Measurements from ENCODE around the gene EXOG. TPM values are rescaled to one million over a fixed set of nuclear protein-coding genes. Genes with fewer than 3 reads are reported as not detected.

The EXOG gene
- total RNA-seq, 1 experiment from 2014 or later: 13.7 TPM

- H3K27ac Mint-ChIP-seq: no peak overlapping the region
- no peaks in the 10 kb centered on the region for H3K27me3 Mint-ChIP-seq (ENCODE audit: low read depth)
- peaks cover 14% of the 10 kb centered on the region for H3K4me1 Mint-ChIP-seq
- CTCF ChIA-PET: interaction anchor here (1.8 kb wide), 2 partner anchors 11 to 28 kb away, joined by 5 to 7 read pairs; no protein-coding TSS in a partner anchor
- POLR2A ChIA-PET: no interaction called here
- H3K4me3 Mint-ChIP-seq: no peak overlapping the region
- ATAC-seq (no peak), DNase-seq (ENCODE audit: low spot score) (no peak)
- peaks cover 24% of the 10 kb centered on the region for H3K36me3 Mint-ChIP-seq
- H3K9me3 Mint-ChIP-seq: peaks cover 21% of the 10 kb centered on the region
- no peak for TF ChIP-seq SP1 (CRISPR knock-in tag; conservative IDR thresholded peaks at IDR 0.05)
- no peak for TF ChIP-seq IRF1 (CRISPR knock-in tag; IDR thresholded peaks at IDR 0.05)
- no peak for TF ChIP-seq ZNF219 (CRISPR knock-in tag; IDR thresholded peaks at IDR 0.05; ENCODE audit: borderline replicate concordance)
- no peak for TF ChIP-seq NFYB (CRISPR knock-in tag; conservative IDR thresholded peaks at IDR 0.05; ENCODE audit: low read depth)
- TF ChIP-seq SMAD4 (CRISPR knock-in tag; IDR thresholded peaks at IDR 0.05): no peak
- TF ChIP-seq ZNF138 (CRISPR knock-in tag; conservative IDR thresholded peaks at IDR 0.05): no peak
- TF ChIP-seq HMGXB4 (CRISPR knock-in tag; IDR thresholded peaks at IDR 0.05): no peak
- no peak for TF ChIP-seq TEAD1 (CRISPR knock-in tag; IDR thresholded peaks at IDR 0.05)
Observed at GRCh38 chr3:38549486-38549885, 53.3 kb downstream of the EXOG start.

DNA sequence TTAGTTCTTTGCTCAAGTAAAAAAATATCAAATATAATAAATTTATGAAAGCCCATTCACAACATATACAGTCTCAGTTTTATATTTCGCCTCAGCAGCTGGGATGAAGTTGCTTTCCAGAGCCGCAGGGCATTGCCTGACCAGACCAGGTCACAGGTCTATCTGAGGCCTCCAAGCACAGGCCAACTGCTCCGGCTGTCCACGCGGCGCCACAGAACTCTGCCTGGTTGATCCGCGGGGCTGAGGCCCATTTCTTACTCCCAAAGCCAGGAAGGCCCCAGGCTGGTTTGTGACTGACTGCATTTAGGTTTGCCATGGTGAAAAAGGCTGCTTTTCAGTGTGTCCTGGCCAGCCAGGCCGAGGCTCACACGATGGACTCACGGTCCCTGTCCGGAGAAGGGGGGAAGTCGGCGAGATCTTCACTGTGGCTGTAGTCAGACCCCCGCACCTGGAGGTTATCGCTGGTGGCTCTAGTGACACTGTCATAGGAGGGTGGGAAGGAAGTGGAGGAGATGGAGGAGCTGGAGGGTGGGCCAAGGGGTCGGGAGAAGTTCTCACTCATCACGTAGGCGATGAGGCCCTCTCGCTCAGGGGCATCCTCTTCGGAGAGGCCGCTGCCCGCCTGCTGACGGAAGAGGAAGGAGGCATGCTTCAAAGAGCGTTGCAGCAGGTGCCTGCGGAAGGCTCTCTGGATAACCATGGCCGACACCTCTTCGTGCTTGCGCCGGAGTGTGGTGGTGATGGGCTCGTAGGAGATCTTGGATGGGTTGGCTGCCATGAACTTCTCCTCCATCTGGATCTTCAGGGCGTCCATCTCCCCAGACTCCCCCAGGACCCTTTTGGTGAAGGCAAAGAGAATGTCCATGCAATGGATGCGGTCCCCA is 54.1 kb downstream of the EXOG start:
- Mint-ChIP-seq H3K4me3 (no peak overlapping the region), H3K4me1 (peaks cover 11% of the 10 kb centered on the region), H3K9me3 (peaks cover 24% of the 10 kb centered on the region), H3K36me3 (peaks cover 24% of the 10 kb centered on the region), H3K27ac (no peak overlapping the region), H3K27me3 (ENCODE audit: low read depth) (no peaks in the 10 kb centered on the region)
- ChIA-PET CTCF (no interaction called here), POLR2A (no interaction called here)
- DNase-seq (ENCODE audit: low spot score) (no peak), ATAC-seq (no peak)
- TF ChIP-seq SMAD4 (CRISPR knock-in tag; IDR thresholded peaks at IDR 0.05) (no peak), JUN (CRISPR knock-in tag; IDR thresholded peaks at IDR 0.05) (no peak), GRHL2 (CRISPR knock-in tag; IDR thresholded peaks at IDR 0.05; ENCODE audit: insufficient replicate concordance, severe bottlenecking) (no peak), HMGXB4 (CRISPR knock-in tag; IDR thresholded peaks at IDR 0.05) (no peak), GABPB1 (CRISPR knock-in tag; IDR thresholded peaks at IDR 0.05) (no peak), RELA (CRISPR knock-in tag; IDR thresholded peaks at IDR 0.05; ENCODE audit: borderline replicate concordance) (no peak), NR1H2 (CRISPR knock-in tag; IDR thresholded peaks at IDR 0.05) (no peak), ZNF232 (CRISPR knock-in tag; IDR thresholded peaks at IDR 0.05) (no peak), SP1 (CRISPR knock-in tag; conservative IDR thresholded peaks at IDR 0.05) (no peak), TCF7 (CRISPR knock-in tag; IDR thresholded peaks at IDR 0.05; ENCODE audit: low read depth) (no peak), ATF6 (CRISPR knock-in tag; IDR thresholded peaks at IDR 0.05) (no peak)

All from WTC11 (cell line).